ENCODE data around the gene ITPRID2.
"Not testable (repeated sequence)": the region's sequence is repeated elsewhere in the genome, so short reads cannot be mapped to it uniquely, and the experiment has no call there.

The ITPRID2 gene

DNA sequence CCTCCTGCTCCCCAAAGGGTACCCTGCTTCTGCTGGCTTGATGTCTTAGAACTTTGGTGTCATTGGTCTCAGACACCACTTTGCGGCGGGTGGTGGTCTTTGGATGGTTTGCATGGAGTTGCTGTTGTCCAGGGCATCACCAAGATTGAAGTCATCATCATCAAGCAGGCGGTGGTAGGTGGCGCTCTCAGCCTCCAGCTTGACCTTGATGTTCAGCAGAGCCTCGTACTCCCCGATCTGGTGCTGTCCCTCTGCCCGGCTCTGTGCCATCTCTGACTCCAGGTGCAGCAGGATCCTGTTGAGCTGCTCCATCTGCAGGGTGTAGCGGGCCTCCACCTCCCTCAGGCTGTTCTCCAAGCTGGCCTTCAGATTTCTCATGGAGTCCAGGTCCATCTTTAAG is 69.6 kb downstream of the ITPRID2 start:
- DNase-seq (ENCODE audit: low spot score): not testable (repeated sequence)

DNA sequence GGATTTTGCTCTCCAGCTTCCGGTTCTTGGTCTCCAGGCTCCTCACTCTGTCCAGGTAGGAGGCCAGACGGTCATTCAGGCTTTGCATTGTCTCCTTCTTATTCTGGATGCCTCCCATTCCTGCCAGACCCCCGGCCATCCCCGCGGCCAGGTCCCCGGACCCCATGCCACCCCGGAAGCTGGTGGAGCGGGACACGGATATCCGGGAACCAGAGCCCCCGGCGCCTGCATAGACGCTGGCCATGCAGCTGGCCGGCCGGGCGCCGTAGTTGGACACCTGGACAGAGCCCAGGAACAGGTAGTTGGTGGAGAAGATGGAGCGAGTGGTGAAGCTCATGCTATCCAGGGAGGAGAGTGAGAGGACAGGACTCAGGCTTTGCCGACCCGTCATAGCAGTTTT is 70.6 kb downstream of the ITPRID2 start:
- no peak for DNase-seq (ENCODE audit: low spot score)

GRCh38 chr2:181970160-181970794 is 78.7 kb downstream of the ITPRID2 start:
- no peak for DNase-seq (ENCODE audit: low spot score)

DNA sequence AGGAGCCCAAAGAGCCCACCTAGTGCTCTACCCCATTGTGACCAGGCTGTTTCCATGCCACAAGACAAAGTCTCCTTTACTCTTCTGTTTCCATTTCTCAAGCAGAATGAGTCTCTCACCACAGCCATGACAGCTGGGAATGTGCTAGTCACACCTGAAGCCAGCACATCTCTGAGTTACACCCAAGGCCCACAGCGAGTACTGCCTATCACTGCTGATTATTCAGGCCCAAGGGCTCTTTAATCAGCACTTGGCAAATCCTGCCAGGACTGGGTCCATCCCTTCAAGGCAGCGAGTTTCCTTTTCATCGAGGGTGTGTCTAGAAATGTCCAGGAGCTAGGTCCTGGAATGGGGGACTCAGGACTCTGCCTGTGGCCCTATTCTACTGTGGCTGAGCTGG is 79.5 kb downstream of the ITPRID2 start:
- no peak for DNase-seq (ENCODE audit: low spot score)

GRCh38 chr2:181972431-181973170 is 81.1 kb downstream of the ITPRID2 start:
- no peak for DNase-seq (ENCODE audit: low spot score)

GRCh38 chr2:181973171-181973783 is 81.7 kb downstream of the ITPRID2 start:
- no peak for DNase-seq (ENCODE audit: low spot score)

DNA sequence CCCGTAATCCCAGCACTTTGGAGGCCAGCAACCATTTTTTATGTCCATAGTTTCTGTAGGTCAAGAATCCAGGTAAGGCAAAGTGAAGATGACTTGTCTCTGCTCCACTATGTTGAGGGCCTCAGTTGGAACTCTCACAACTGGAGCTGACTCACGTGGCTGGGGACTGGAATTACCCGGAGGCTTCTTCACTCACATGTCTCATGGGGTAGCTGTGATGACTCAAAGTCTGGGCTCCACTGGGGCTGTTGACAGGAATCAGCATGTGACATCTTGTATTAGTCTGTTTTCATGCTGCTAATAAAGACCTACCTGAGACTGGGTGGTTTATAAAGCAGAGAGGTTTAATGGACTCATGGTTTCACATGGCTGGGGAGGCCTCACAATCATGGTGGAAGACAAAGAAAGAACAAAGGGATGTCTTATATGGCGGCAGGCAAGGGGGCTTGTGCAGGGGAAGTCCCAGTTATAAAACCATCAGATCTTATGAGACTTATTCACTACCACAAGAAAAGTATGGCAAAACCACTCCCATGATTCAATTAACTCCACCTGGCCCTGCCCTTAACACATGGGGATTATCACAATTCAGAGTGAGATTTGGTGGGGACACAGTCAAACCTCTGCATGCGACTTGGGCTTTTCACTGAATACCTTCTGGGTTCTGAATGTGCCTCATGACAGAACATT is 86.3 kb downstream of the ITPRID2 start:
- no peak for DNase-seq (ENCODE audit: low spot score)

DNA sequence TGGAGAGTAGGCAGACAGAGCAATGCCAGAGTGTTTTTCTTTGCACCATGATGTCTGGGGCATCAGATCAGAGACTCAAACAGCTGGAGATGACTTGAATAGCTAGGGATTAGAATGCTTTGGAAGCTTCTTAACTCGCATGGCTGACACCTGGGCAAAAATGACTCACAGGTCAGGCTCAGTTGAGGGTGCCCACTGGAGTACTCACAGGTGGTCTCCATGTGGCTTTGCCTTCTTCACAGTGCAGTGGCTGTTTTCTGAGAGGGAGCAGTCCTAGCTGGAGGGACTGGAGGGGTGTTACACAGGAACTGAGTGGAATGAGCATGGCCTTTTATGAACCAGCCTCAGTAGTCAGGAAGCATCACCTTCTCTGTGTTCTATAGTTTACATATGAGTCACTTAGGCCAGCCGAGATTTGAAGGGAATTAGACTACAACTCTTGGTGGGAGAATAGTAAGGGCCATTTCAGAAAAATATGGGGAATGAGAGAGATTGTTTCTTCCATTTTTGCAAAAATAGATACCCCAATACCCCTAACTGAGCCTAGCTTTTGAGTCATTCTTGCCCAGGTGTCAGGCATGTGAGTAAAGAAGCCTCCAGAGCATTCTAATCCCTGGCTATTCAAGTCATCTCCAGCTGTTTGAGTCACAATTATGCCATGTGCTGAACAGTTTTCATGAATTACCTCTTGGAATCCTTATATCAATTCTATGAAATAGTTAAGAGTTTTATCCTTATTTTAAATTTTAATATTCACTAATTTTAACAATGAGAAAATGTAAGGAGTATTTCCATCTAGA is 87.0 kb downstream of the ITPRID2 start:
- no peak for DNase-seq (ENCODE audit: low spot score)
